ENCODE results near the gene YES1.

GRCh38 chr18:723541-724080 is 88.4 kb downstream of the YES1 start:
- no peak for TF ChIP-seq CTCF (IDR thresholded peaks at IDR 0.05)
- no peak for TF ChIP-seq POLR2AphosphoS5 (IDR thresholded peaks at IDR 0.05)

Measured in prostate gland (tissue), 2 donors.